PFSK-1 (cell line): ENCODE data around the gene AFTPH.

Experiments
- POLR2AphosphoS5 ChIP-seq: IDR thresholded peaks from 2 replicates; pipeline ENCODE4 v1.6.1; 2012; ENCODE audit warnings: low read depth, mild to moderate bottlenecking, control low read depth, low read length, moderate library complexity
- REST ChIP-seq, 2 experiments: IDR thresholded peaks; 2 replicates each; pipeline versions ENCODE4 v1.6.1 to v1.8.0; 2011 to 2012; ENCODE audit warnings: low read depth in 2 of 2, low read length in 2 of 2, control low read depth in 1 of 2, inconsistent platforms in 1 of 2, mild to moderate bottlenecking in 1 of 2, moderate library complexity in 1 of 2; ENCODE audit not compliant: insufficient read depth in 1 of 2
- SIN3A ChIP-seq: IDR thresholded peaks from 2 replicates; pipeline ENCODE4 v1.6.1; 2012; ENCODE audit warnings: mild to moderate bottlenecking, low read length, moderate library complexity, borderline replicate concordance; ENCODE audit not compliant: insufficient read depth
- TAF1 ChIP-seq: IDR thresholded peaks from 2 replicates; pipeline ENCODE4 v1.6.1; 2012; ENCODE audit warnings: low read length, control low read depth, borderline replicate concordance; ENCODE audit not compliant: insufficient read depth

GRCh38 chr2:64637000-64637635 is 113.0 kb downstream of the AFTPH start:
- no peak for TF ChIP-seq SIN3A
- TF ChIP-seq POLR2AphosphoS5: no peak
- no peak for TF ChIP-seq REST (IDR thresholded peaks at IDR 0.05; ENCODE audit: insufficient read depth in 1 of 2, low read depth in 2 of 2, low read length in 2 of 2)
- TF ChIP-seq TAF1: no peak
